ENCODE measurements around the gene NUTM1.

DNA sequence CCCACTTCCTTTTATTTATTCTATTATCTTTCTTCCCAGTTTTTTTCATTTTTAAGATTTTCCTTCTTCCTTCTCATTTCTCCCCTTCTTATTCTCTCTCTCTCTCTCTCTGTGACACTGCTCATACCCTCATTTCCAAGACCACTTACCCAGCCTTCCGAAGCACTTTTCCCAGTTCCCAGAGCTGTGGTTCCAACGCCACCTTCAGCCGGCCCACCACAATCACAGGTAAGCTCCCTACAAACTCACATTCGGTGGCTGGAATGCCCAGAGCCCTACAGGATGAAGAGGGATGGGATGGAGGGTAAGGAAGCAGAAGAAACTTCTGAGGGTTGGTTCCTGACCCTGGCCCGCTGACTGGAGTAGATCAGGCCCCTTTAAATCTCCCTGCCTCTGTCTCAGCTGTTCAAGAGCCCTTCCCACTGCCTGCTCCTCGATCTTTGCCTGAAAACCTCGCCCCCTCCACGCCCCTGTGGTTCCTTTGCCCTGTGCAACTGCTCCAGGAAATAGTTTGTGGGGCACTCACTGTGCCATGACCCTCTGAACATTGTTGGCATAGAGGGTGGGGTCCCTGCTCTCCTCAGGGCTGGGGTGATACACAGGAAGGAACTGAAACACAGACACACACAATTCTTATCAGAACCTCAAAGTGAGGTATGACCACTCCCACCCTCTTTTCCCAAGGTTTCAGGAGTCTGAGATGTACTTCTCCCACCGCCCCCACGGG is 19.1 kb downstream of the NUTM1 start:
- no peak for TF ChIP-seq CTCF (IDR thresholded peaks at IDR 0.05)
- TF ChIP-seq POLR2AphosphoS5 (IDR thresholded peaks at IDR 0.05): no peak
- no peak for TF ChIP-seq POLR2A (IDR thresholded peaks at IDR 0.05)
- TF ChIP-seq EP300 (IDR thresholded peaks at IDR 0.05): no peak
